Measurements from ENCODE around the gene DISP2.
A peak's percentile ranks its signal among the peaks of the same experiment; 100 is the strongest.

Gene DISP2

DNA sequence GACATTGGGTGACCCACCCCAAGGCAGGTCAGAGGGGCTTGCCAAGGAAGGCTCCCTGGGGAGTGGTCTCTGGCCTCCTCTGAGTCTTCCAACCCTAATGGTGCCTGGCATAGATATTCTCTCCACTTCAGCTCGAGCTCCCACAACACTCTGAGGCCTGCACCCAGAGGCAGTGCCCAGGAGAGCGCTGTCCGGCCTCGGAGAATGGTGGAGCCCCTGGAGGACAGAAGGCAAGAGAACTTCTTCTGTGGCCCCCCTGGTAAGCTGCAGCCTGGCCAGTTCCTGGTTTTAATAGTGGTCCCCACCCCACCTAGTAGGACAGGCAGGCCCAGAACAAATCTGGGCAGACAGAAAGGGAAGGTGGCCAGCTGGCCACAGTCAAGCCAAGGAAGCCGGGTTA is 7.0 kb downstream of the DISP2 start:
- no peak for DNase-seq (ENCODE audit: low read depth in 2 of 2)

DNA sequence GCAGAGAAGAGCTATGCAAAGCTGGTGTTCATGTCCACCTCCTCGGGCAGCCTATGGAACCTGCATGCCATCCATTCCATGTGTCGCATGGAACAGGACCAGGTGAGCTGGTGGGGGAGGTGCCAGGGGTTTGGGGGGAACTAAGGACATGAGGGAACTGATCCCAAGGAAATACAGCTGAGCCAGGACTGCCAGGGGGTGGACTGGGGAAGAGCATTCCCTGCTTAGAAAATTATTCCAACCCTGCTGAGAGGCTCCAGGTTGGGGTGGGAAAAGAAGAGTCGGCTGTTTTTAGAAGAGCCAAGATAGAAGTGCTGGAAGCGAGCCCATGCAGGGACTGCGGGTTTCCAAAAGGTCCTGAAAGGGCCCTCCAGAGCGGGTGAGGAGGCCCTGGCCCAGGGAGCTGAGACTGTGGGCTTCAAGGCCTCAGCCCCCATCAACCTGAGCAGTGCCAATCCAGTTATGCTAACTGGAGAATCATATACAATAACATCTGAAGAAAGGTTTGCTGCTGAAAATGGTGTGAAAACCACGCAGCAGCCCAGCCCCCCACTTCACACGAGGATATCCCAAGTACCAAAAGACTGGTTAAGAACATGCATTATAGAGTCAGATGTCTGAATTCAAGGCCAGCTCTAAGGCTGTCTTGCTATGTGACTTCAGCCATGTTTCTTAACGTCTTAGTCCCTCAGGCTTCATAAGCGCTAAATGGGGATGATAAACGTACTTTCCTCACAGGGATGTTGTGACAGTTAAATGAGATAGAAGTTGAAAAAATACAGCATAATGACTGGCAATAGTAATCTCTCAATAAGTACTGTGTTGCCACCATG is 7.8 kb downstream of the DISP2 start:
- DNase-seq (ENCODE audit: low read depth in 2 of 2), result no peak

DNA sequence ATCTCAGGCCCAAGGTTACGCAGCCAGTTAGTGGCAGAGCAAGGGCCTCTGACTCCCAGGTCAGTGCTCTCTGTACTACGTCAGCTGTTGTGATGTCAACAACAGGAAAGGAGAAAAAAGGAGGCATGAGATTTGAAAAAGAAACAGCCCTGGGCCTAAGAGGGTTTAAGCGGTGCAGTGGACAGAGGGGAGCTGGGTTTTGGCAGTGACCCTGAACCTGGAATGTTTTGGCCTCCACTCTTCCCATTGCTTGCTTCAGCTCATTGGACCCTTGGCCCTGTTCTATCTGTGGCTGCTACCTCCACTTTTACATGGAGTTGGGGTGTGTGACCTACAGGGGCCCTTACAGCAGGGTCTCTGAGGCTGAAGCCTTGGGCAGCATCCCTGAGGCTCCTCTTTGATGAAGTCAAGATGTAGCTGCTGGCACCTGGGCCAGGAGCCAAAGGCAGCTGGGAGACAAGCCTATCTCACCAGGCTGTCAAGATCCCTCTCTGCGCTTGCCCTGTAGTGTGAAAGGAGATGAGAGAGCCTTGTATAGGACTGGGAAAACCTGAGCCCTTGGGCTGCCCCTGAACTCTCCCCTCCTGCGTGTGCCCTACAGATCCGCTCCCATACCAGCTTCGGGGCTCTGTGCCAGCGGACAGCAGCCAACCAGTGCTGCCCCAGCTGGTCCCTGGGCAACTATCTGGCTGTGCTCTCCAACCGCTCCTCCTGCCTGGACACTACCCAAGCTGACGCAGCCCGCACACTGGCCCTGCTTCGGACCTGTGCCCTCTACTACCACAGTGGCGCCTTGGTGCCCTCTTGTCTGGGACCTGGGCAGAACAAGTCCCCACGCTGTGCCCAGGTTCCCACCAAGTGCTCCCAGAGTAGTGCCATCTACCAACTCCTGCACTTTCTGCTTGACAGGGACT is 8.7 kb downstream of the DISP2 start:
- no peak for DNase-seq (ENCODE audit: low read depth in 2 of 2)

DNA sequence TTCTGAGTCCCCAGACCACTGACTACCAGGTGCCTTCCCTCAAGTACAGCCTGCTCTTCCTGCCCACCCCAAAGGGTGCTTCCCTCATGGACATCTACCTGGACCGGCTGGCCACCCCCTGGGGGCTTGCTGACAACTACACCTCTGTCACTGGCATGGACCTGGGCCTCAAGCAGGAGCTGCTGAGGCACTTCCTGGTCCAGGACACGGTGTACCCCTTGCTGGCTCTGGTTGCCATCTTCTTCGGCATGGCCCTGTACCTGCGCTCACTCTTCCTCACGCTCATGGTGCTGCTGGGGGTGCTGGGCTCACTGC is 9.3 kb downstream of the DISP2 start:
- no peak for DNase-seq (ENCODE audit: low read depth in 2 of 2)

DNA sequence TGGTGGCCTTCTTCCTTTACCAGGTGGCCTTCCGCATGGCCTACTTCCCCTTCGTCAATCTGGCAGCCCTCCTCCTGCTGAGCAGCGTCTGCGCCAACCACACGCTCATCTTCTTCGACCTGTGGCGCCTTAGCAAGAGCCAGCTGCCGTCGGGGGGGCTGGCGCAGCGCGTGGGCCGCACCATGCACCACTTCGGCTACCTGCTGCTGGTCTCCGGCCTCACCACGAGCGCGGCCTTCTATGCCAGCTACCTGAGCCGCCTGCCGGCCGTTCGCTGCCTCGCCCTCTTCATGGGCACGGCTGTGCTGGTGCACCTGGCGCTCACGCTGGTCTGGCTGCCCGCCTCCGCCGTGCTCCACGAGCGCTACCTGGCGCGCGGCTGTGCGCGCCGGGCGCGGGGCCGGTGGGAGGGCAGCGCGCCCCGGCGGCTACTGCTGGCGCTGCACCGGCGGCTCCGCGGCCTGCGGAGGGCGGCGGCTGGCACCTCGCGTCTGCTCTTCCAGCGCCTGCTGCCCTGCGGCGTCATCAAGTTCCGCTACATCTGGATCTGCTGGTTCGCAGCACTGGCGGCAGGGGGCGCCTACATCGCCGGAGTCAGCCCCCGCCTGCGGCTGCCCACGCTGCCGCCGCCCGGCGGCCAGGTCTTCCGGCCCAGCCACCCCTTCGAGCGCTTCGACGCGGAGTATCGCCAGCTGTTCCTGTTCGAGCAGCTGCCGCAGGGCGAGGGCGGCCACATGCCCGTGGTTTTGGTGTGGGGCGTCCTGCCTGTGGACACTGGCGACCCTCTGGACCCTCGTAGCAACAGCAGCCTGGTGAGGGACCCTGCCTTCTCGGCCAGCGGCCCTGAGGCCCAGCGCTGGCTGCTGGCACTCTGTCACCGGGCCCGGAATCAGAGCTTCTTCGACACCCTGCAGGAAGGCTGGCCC is 9.9 kb downstream of the DISP2 start:
- DNase-seq (ENCODE audit: low read depth in 2 of 2), result peak; percentile 56

DNA sequence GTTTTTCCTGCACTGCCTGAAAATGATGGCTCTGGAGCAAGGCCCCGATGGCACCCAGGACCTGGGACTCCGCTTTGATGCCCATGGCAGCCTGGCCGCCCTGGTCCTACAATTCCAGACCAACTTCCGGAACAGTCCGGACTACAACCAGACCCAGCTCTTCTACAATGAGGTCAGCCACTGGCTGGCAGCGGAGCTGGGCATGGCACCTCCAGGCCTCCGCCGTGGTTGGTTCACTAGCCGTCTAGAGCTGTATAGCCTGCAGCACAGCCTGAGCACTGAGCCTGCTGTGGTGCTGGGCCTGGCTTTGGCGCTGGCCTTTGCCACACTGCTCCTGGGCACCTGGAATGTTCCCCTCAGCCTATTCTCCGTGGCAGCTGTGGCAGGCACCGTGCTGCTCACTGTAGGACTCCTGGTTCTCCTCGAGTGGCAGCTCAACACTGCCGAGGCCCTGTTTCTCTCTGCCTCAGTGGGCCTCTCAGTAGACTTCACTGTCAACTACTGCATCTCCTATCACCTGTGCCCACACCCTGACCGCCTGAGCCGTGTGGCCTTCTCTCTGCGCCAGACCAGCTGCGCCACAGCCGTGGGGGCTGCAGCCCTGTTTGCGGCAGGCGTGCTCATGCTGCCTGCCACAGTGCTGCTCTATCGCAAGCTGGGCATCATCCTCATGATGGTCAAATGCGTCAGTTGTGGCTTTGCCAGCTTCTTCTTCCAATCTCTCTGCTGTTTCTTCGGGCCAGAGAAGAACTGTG is 10.9 kb downstream of the DISP2 start:
- no peak for DNase-seq (ENCODE audit: low read depth in 2 of 2)

DNA sequence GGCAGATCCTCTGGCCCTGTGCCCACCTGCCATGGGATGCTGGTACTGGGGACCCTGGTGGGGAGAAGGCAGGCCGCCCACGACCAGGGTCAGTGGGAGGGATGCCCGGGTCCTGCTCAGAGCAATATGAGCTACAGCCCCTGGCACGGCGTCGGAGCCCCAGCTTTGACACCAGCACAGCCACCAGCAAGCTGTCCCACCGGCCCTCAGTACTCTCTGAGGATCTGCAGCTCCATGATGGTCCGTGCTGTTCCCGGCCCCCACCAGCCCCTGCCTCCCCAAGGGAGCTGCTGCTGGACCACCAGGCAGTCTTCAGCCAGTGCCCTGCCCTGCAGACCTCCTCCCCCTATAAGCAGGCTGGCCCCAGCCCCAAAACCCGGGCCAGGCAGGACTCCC is 11.5 kb downstream of the DISP2 start:
- no peak for DNase-seq (ENCODE audit: low read depth in 2 of 2)

DNA sequence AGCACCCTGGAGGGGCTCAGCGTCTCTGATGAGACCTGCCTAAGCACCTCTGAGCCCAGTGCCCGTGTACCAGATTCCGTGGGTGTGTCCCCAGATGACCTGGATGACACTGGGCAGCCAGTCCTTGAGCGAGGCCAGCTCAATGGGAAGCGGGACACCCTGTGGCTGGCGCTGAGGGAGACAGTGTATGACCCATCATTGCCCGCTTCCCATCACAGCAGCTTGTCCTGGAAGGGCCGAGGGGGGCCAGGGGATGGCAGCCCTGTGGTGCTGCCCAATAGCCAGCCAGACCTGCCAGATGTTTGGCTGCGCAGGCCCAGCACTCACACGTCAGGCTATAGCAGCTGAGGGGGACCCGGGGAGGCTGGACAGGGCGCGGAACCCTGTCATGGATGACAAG is 12.0 kb downstream of the DISP2 start:
- DNase-seq (ENCODE audit: low read depth in 2 of 2), result no peak

DNA sequence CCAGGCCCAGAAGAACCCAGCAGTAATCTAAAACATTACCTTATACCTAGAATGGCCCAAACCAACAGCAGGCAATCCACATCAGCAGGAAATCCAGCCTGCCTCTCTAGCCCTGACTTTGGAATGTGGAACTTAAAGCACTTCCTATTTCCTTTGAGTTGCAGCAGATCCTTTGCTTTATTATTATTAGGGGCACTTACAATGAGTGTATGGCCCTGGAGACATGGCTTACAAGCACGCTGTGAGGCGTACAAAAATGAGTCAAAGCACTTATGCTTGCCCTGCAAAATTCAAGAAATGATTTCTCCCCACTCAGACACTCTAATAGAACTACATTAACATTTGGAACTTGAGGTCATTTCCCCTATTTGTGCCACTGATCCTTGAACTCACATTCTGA is 15.0 kb downstream of the DISP2 start:
- no peak for DNase-seq (ENCODE audit: low read depth in 2 of 2)

DNA sequence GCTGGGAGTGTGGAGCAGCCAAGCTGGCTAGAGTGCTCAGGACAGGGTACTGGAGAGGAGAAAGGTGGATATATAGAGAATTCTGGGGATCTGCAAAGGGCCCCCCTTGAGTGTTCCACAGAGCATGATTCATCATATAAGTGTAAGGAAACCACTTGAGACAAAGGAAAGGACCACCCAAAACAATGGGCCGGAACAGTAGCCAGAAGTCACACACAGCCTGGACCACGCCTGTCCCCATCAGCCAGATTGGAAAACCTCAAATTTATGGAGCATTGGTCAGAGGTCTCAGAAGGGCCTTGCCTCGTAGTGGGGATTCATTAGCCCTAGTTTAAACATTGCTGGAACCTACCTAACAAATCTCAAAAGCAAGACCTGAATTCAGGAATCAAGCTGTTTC is 19.6 kb downstream of the DISP2 start:
- no peak for DNase-seq (ENCODE audit: low read depth in 2 of 2)

DNA sequence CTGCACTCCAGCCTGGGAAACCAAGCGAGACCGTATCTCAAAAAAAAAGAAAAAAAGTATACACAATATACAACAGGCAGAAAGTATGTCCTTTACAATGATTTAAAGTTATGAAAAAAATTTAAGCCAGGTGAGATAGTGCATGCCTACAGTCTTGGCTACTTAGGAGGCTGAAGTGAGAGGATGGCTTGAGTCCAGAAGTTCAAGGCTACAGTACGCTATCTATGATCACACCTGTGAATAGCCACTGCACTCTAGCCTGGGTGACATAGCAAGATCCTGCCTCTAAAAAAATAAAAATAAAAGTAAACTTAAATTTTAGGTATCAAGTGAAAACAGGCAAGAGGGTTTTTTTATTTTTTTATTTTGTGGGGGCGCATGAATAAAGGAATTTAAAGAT is 21.4 kb downstream of the DISP2 start:
- DNase-seq (ENCODE audit: low read depth in 2 of 2), result no peak

DNA sequence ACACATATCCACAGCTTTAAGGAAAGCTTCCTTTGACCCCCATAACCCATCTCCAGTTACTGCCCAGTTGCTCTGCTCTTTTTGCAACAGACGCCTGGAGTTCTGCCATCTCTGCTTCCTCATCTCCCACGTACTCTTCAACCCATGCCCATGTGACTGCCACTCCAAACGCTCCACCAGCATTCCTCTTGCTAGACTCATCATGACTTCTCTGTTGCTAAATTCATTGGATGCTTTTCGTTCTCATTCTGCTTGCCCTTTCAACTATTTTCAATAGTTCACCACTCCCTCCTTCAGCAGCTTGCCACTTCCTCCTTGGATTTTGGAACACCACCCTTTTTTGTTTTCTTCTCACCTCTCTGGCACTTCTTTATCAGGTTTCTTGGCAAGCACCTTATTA is 21.8 kb downstream of the DISP2 start:
- DNase-seq (ENCODE audit: low read depth in 2 of 2), result peak; percentile 71 to 73

DNA sequence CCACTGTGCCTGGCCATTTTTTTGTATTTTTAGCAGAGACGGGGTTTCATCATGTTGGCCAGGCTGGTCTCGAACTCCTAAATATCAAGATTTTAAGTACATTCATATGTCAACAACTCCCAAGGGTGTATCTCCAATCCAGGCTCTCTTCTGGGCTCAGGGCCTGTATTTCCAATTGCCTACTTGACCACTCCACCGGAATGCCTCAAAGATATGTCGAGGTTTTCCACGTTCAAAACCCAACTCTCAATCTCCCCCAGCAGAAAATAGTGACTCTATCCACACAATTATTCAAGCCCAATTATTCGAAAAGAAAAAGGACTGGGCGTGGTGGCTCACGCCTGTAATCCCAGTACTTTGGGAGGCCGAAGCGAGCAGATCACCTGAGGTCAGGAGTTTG is 22.6 kb downstream of the DISP2 start:
- no peak for DNase-seq (ENCODE audit: low read depth in 2 of 2)

DNA sequence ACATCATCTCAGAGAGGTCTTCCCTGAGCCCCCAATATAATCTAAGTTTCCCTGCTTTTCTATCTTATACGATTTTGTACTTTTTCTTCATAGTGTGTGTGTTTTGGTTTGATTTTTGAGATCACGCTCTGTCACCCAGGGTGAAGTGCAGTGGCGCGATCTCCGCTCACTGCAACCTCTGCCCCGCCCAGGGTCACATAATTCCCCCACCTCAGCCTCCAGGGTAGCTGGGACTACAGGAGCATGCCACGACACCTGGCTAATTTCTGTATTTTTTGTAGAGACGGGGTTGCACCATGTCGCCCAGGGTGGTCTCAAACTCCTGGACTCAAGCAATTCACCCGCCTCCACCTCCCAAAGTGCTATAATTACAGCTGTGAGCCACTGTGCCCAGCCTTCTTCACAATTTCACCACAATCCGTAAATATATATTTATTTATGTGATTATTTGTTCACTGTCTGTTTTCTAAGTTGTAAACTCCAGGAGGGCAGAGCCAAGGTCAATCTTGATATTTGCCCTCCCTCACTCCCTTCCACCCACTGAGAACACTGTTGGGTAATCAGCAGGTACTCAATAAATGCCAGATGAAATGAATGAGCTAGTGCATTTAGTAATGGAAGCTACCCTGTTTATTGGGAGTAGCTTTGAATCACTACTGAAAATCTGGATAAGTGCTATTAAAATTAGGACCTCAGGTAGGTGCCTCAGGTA is 24.0 kb downstream of the DISP2 start:
- DNase-seq (ENCODE audit: low read depth in 2 of 2), result no peak

DNA sequence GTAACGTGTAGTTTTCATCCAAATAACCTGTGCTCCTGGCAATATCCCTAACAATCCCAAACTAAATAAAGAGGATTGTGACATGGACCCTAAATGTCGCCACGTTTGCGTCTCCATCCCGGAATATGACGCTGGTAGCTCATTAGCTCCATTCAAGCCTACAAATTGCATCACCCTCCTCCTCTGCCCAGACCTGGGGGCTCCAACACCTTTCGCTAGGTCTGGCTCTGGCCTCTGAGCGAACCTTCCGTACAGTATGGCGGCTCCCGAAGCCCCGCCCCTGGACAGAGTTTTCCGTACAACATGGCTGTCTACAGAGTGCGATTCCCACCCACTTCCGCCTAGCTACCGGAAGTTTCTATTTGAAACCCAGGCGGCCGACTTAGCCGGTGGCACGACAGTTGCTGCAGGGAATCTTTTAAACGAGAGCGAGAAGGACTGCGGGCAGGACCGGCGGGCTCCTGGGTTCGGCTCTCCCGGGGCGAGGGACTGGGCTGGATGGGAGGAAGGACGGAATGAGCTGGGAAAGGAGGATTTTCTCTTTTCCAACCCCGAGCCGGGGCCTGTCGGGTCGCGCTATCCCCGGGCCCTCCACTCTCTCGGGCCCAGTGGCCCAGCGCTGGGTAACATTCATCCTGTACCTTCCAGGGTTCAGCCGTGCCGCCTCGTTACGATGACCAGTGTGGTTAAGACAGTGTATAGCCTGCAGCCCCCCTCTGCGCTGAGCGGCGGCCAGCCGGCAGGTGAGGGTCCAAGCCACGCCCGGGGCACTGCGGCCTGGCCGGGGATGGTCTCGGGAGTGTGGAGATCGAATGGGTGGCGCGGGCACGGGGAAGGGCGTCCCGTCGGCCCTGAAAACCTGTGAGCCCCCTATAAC is 24.8 kb downstream of the DISP2 start, which contains the start of gene KNSTRN:
Gene KNSTRN, plus strand, starts transcription at position 142 of the 877 bp plus-strand sequence. Its CDS starts 115 bp downstream, at position 257.
- DNase-seq (ENCODE audit: low read depth in 2 of 2), result peak; percentile 81 to 84

DNA sequence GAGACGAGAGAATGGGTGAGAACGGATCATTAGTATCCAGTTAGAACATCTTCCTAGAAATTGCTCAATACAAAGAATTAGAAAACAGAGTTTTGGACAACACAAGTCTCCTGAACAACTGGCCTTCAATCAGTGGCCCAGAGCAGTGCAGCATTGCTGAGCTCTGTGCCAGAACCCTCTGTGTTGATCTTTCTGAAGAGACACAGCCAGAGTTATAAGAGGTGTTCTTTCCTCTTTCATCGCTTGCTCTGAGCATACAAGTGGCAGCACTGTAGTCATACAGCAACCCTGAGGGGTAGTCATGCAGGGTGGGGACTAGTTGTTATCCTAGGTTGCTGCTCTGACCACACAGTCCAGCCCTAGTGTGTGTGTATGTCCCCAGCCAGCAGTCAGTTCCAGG is 28.5 kb downstream of the DISP2 start:
- DNase-seq (ENCODE audit: low read depth in 2 of 2), result no peak

DNA sequence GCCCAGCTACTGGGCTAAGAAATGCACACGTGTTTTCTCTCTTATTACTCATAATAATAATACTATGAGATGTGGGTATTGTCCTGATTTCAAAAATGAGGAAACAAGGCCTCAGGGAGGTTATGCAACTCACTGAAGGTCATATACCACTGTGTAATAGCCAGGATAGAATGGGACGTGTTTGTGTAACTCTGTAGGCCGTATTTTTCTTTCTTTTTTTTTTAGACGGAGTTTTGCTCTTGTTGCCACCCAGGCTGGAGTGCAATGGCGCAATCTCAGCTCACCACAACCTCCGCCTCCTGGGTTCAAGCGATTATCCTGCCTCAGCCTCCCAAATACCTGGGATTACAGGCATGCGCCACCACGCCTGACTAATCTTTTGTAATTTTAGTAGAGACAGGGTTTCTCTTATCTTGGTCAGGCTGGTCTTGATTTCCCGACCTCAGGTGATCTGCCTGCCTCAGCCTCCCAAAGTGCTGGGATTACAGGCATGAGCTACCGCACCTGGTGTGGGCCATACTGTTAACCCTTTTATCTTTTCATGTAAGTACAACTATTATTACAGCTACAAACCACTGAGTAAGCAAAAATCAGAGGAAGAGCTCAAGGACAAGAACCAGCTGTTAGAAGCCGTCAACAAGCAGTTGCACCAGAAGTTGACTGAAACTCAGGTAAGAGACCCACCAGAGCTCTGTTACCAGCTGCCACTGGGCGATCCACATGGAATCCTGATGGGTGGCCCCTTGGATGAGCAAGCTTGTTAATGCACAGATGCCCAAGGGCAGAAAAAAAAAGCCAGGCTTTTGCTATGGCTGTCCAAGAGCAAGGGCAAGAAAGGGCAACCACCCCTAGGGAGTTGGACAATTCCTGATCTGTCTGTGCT is 31.2 kb downstream of the DISP2 start:
- no peak for DNase-seq (ENCODE audit: low read depth in 2 of 2)

DNA sequence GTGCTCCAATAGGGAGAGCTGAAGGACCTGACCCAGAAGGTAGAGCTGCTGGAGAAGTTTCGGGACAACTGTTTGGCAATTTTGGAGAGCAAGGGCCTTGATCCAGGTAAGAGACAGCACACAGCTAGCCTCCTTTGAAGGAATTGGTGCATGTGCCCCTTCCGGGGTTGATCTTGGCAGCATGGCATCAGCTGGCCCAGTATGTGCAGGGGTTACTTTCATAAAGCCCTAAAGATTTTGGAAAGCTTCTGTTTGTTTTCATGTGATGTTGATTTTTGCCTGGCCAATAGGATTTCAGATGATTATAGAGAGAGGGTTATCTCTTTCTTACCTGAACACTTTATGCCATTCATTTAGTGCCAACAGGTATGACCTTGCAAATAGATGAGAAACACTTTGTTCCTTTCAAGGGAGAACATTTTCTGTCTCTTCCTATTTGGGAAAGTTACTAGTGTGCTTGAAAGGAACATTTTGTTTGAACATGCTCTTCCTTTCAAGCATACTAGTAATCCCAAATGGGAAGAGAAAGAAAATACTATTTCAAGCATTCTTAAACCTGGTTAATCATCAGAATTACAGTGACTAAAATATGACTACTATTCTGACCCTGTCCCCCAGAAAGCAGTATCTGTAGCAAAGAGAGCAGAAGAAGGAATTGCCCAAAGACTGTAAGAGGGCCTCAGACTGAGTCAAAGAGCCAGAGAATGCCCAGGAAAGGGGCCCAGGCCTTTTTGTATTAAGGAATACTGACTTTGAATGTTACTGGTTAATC is 32.0 kb downstream of the DISP2 start:
- no peak for DNase-seq (ENCODE audit: low read depth in 2 of 2)
